Esophagus mucosa (tissue), 1 donor: Measurements from ENCODE around the gene MAP3K5. TPM values are rescaled to one million over a fixed set of nuclear protein-coding genes. Genes with fewer than 3 reads are reported as not detected.

ENCODE experiments used
- ATAC-seq: fragments of 200-7000 bp; cut with Tn5 transposase; one replicate; pipeline ENCODE4 v1.9.1; 2020
- total RNA-seq: library from RNA; stranded (reverse); gene quantifications from one replicate; pipeline ENCODE4 v1.2.4, GENCODE V29; 2023
- donor health status: DM: yes; HTN: yes; CAD: no.

The MAP3K5 gene
- total RNA-seq, 1 donor from 2014 or later = 14.5 TPM

- ATAC-seq = no peak
Observed at GRCh38 chr6:136673571-136673970, 118.7 kb downstream of the MAP3K5 start.

- no peak for ATAC-seq
Observed at GRCh38 chr6:136672144-136672543, 120.1 kb downstream of the MAP3K5 start.

- ATAC-seq = peak; percentile 55
Observed at GRCh38 chr6:136669299-136669699, 123.0 kb downstream of the MAP3K5 start.

- no peak for ATAC-seq
Observed at GRCh38 chr6:136668571-136668970, 123.7 kb downstream of the MAP3K5 start.

- ATAC-seq = no peak
Observed at GRCh38 chr6:136666041-136666440, 126.2 kb downstream of the MAP3K5 start.

- no peak for ATAC-seq
Observed at GRCh38 chr6:136662347-136663237, 129.7 kb downstream of the MAP3K5 start.

- ATAC-seq = no peak
Observed at GRCh38 chr6:136660727-136661126, 131.6 kb downstream of the MAP3K5 start.

GRCh38 chr6:136659991-136660499 lies 132.2 kb downstream of the MAP3K5 start:
- no peak for ATAC-seq

- no peak for ATAC-seq
Observed at GRCh38 chr6:136658711-136659110, 133.6 kb downstream of the MAP3K5 start.

- peak; percentile 37 for ATAC-seq
Observed at GRCh38 chr6:136657666-136658065, 134.6 kb downstream of the MAP3K5 start.

GRCh38 chr6:136656121-136656520 lies 136.2 kb downstream of the MAP3K5 start:
- no peak for ATAC-seq

GRCh38 chr6:136655239-136656014 lies 136.8 kb downstream of the MAP3K5 start:
- no peak for ATAC-seq

GRCh38 chr6:136654086-136654485 lies 138.2 kb downstream of the MAP3K5 start:
- no peak for ATAC-seq

GRCh38 chr6:136652656-136653055 lies 139.6 kb downstream of the MAP3K5 start:
- ATAC-seq = no peak

- ATAC-seq = no peak
Observed at GRCh38 chr6:136651982-136652381, 140.3 kb downstream of the MAP3K5 start.

GRCh38 chr6:136647363-136647852 lies 144.9 kb downstream of the MAP3K5 start:
- peak; percentile 37 for ATAC-seq

- no peak for ATAC-seq
Observed at GRCh38 chr6:136646377-136646776, 145.9 kb downstream of the MAP3K5 start.

- no peak for ATAC-seq
Observed at GRCh38 chr6:136644597-136644952, 147.7 kb downstream of the MAP3K5 start.

- ATAC-seq = peak; percentile 94
Observed at GRCh38 chr6:136643850-136644596, 148.3 kb downstream of the MAP3K5 start.

GRCh38 chr6:136641873-136642465 lies 150.3 kb downstream of the MAP3K5 start:
- no peak for ATAC-seq

- no peak for ATAC-seq
Observed at GRCh38 chr6:136641166-136641565, 151.1 kb downstream of the MAP3K5 start.
